CD8-positive, alpha-beta memory T cell (primary cell): Measurements from ENCODE around the gene PDE11A. TPM values are rescaled to one million over a fixed set of nuclear protein-coding genes. Genes with fewer than 3 reads are reported as not detected.

Source experiments
- CTCF ChIA-PET: fragments of 350-600 bp; sonication (Branson Sonifier 250); formaldehyde crosslinking; loops from one replicate; lab custom pipeline; 2021; ENCODE audit warnings: antibody characterized with exemption; lab: Charles Lee
- POLR2A ChIA-PET: fragments of 350-600 bp; sonication (Branson Sonifier 250); formaldehyde crosslinking; loops from one replicate; lab custom pipeline; 2021; ENCODE audit warnings: antibody characterized with exemption; lab: Charles Lee
- DNase-seq, 5 donors: peaks; one replicate each; pipeline versions ENCODE4 v3.0.0 to v3.0.0-alpha.2; 2020 to 2022; ENCODE audit warnings: mixed read lengths in 1 of 5
- H3K27ac ChIP-seq: one replicate; pipeline ENCODE4 v1.7.0; 2013; ENCODE audit warnings: low read depth, mild to moderate bottlenecking, low read length, moderate library complexity
- H3K27me3 ChIP-seq: 2 replicates; pipeline ENCODE4 v1.7.0; 2013; ENCODE audit warnings: low read length, mild to moderate bottlenecking; ENCODE audit not compliant: insufficient read depth, poor library complexity, severe bottlenecking
- H3K36me3 ChIP-seq: 2 replicates; pipeline ENCODE4 v1.7.0; 2013; ENCODE audit warnings: mild to moderate bottlenecking, low read length, moderate library complexity; ENCODE audit not compliant: insufficient read depth
- H3K4me1 ChIP-seq: 2 replicates; pipeline ENCODE4 v1.7.0; 2013; ENCODE audit warnings: mild to moderate bottlenecking, low read length, moderate library complexity; ENCODE audit not compliant: insufficient read depth
- H3K4me3 ChIP-seq: 2 replicates; pipeline ENCODE4 v1.7.0; 2013; ENCODE audit warnings: mild to moderate bottlenecking, low read length
- H3K9me3 ChIP-seq: 2 replicates; pipeline ENCODE4 v1.7.0; 2013; ENCODE audit warnings: mild to moderate bottlenecking, low read length
- H3K27ac Mint-ChIP-seq, 8 donors: one replicate each; pipeline ENCODE4 v1.8.0; 2020 to 2021; ENCODE audit warnings: mixed read lengths in 8 of 8, mild to moderate bottlenecking in 6 of 8, inconsistent platforms in 3 of 8, moderate library complexity in 3 of 8
- H3K27me3 Mint-ChIP-seq, 2 donors: one replicate each; pipeline ENCODE4 v1.8.0; 2020 to 2021; ENCODE audit warnings: mixed read lengths in 2 of 2, mild to moderate bottlenecking in 1 of 2, moderate library complexity in 1 of 2
- H3K36me3 Mint-ChIP-seq, 3 donors: one replicate each; pipeline ENCODE4 v1.8.0; 2020 to 2021; ENCODE audit warnings: mixed read lengths in 3 of 3, inconsistent platforms in 1 of 3, mild to moderate bottlenecking in 1 of 3
- H3K4me1 Mint-ChIP-seq, 3 donors: one replicate each; pipeline ENCODE4 v1.8.0; 2020 to 2021; ENCODE audit warnings: mixed read lengths in 3 of 3, inconsistent platforms in 1 of 3, mild to moderate bottlenecking in 1 of 3
- H3K4me3 Mint-ChIP-seq, 7 donors: one replicate each; pipeline ENCODE4 v1.8.0; 2020 to 2021; ENCODE audit warnings: mixed read lengths in 7 of 7, mild to moderate bottlenecking in 6 of 7, moderate library complexity in 4 of 7, inconsistent platforms in 2 of 7
- H3K9me3 Mint-ChIP-seq, 5 donors: one replicate each; pipeline ENCODE4 v1.8.0; 2020 to 2022; ENCODE audit warnings: mixed read lengths in 5 of 5, mild to moderate bottlenecking in 3 of 5, moderate library complexity in 2 of 5, inconsistent platforms in 1 of 5
- polyA plus RNA-seq: library from polyadenylated mRNA; unstranded; fragments of 300-500 nt; fragmentation: Illumina TruSeq; gene quantifications from one replicate; pipeline ENCODE4 v1.2.3, GENCODE V29; 2021
- total RNA-seq, 2 experiments: library from RNA; stranded (reverse); gene quantifications; one replicate each; pipeline ENCODE4 v1.2.3, GENCODE V29; 2021

PDE11A gene
- total and polyA plus RNA-seq, 3 experiments from 2014 or later = not detected

GRCh38 chr2:177753682-177754491 lies 318.7 kb downstream of the PDE11A start:
- H3K27ac ChIP-seq = no peak overlapping the region
- H3K27me3 ChIP-seq = no peaks in the 10 kb centered on the region
- no peaks in the 10 kb centered on the region for H3K4me1 ChIP-seq
- ChIA-PET CTCF (interaction anchor here (1.6 to 4.6 kb wide), 2 partner anchors 10 kb away, joined by 4 to 34 read pairs; no protein-coding TSS in a partner anchor), POLR2A (no interaction called here)
- H3K4me3 ChIP-seq = no peak overlapping the region
- peaks cover 20 to 43% of the 10 kb centered on the region in 2 donors for H3K27me3 Mint-ChIP-seq
- no peak overlapping the region for H3K4me3 Mint-ChIP-seq
- no peak overlapping the region for H3K27ac Mint-ChIP-seq
- H3K36me3 Mint-ChIP-seq = no peaks in the 10 kb centered on the region
- no peaks in the 10 kb centered on the region for H3K36me3 ChIP-seq
- no peaks in the 10 kb centered on the region for H3K4me1 Mint-ChIP-seq
- H3K9me3 Mint-ChIP-seq = no peaks in the 10 kb centered on the region
- H3K9me3 ChIP-seq = no peaks in the 10 kb centered on the region
- DNase-seq = peak in 1 of 5 donors; percentile 6

DNA sequence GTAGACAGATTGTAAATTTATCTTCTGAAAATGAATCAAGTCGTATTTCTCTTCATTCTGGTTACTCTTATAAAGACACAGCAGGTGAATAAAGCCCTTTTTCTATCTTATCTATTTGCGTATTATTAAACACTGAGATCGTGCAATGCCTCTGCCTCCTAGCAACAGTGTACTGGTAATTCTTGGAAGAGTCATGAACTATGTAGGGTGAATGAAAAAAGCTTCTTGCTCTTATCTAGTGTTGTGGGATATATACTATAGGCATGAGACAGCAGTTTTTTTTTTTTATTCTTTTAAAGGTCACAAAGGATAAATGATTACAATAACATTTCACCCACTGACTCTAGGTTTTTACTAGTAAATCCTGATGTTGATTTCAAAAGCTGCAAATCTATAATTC lies 324.2 kb downstream of the PDE11A start:
- Histone ChIP-seq H3K4me3 (no peak overlapping the region), H3K4me1 (no peaks in the 10 kb centered on the region), H3K27me3 (no peaks in the 10 kb centered on the region), H3K36me3 (no peaks in the 10 kb centered on the region), H3K9me3 (no peaks in the 10 kb centered on the region), H3K27ac (no peak overlapping the region)
- Mint-ChIP-seq H3K27me3 (peaks cover 4 to 25% of the 10 kb centered on the region in 2 donors), H3K4me1 (no peaks in the 10 kb centered on the region), H3K4me3 (no peak overlapping the region), H3K9me3 (no peaks in the 10 kb centered on the region), H3K27ac (no peak overlapping the region), H3K36me3 (no peaks in the 10 kb centered on the region)
- POLR2A ChIA-PET = no interaction called here
- CTCF ChIA-PET = no interaction called here
- DNase-seq = no peak

DNA sequence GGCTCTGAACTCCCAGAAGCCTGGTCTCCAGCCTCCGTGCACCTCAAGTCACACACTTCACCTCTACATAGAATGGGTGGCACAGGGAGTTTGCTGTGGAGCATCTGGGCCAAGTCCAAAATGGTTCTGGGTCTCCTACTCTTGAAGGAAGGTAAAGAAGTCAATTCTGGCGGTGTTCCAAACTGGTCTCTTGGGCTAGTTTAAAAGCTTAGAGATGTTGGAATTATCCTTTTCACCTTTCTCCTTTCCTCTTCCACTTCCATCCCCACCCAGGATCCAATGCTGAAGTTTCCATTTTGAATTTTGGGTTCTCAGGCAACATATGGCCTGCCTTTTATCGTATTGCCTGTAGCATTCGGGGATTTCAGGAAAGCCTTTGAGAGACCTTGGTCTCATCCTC lies 325.2 kb downstream of the PDE11A start:
- Histone ChIP-seq H3K4me1 (no peaks in the 10 kb centered on the region), H3K9me3 (no peaks in the 10 kb centered on the region), H3K36me3 (no peaks in the 10 kb centered on the region), H3K4me3 (no peak overlapping the region), H3K27ac (no peak overlapping the region), H3K27me3 (no peaks in the 10 kb centered on the region)
- Mint-ChIP-seq H3K27ac (no peak overlapping the region), H3K4me3 (no peak overlapping the region), H3K9me3 (no peaks in the 10 kb centered on the region), H3K36me3 (no peaks in the 10 kb centered on the region), H3K4me1 (no peaks in the 10 kb centered on the region), H3K27me3 (peaks cover 4 to 18% of the 10 kb centered on the region in 2 donors)
- CTCF ChIA-PET = no interaction called here
- POLR2A ChIA-PET = no interaction called here
- DNase-seq = no peak

DNA sequence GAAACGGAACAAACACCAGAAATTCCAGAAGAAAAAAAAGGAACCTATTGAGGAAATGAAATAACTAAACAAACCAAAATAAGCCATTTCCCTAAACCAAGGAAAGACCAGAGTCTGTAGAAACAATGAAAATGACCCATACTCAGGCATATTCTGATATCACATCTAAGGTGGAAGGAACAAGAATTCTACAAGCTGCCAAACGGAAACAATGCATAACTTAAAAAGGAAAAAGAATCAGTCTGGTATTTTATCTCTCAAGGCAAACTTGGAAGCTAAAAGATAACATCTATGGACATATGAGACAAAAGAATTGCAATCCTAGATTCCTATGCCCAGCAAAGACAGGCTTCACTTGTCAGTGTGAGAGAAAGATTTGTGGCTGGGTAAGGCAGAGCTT lies 326.2 kb downstream of the PDE11A start:
- H3K9me3 ChIP-seq = no peaks in the 10 kb centered on the region
- H3K27ac ChIP-seq = no peak overlapping the region
- H3K4me3 ChIP-seq = no peak overlapping the region
- no peaks in the 10 kb centered on the region for H3K4me1 ChIP-seq
- no peak for DNase-seq
- no peaks in the 10 kb centered on the region for H3K27me3 ChIP-seq
- Mint-ChIP-seq H3K27ac (no peak overlapping the region), H3K9me3 (no peaks in the 10 kb centered on the region), H3K4me3 (no peak overlapping the region), H3K27me3 (peaks cover 4 to 18% of the 10 kb centered on the region in 2 donors), H3K36me3 (no peaks in the 10 kb centered on the region), H3K4me1 (no peaks in the 10 kb centered on the region)
- no peaks in the 10 kb centered on the region for H3K36me3 ChIP-seq
- ChIA-PET CTCF (no interaction called here), POLR2A (no interaction called here)

GRCh38 chr2:177745531-177745930 lies 327.0 kb downstream of the PDE11A start:
- ChIA-PET CTCF (no interaction called here), POLR2A (no interaction called here)
- Histone ChIP-seq H3K4me1 (no peaks in the 10 kb centered on the region), H3K36me3 (no peaks in the 10 kb centered on the region), H3K27me3 (no peaks in the 10 kb centered on the region), H3K27ac (no peak overlapping the region), H3K9me3 (no peaks in the 10 kb centered on the region), H3K4me3 (no peak overlapping the region)
- H3K9me3 Mint-ChIP-seq = no peaks in the 10 kb centered on the region
- no peaks in the 10 kb centered on the region for H3K4me1 Mint-ChIP-seq
- H3K27me3 Mint-ChIP-seq = peaks cover 2 to 19% of the 10 kb centered on the region in 2 donors
- no peak for DNase-seq
- no peak overlapping the region for H3K4me3 Mint-ChIP-seq
- H3K27ac Mint-ChIP-seq = no peak overlapping the region
- H3K36me3 Mint-ChIP-seq = no peaks in the 10 kb centered on the region

- no peaks in the 10 kb centered on the region for H3K4me1 ChIP-seq
- H3K9me3 ChIP-seq = no peaks in the 10 kb centered on the region
- DNase-seq = no peak
- H3K27me3 ChIP-seq = no peaks in the 10 kb centered on the region
- no peaks in the 10 kb centered on the region for H3K36me3 ChIP-seq
- no peaks in the 10 kb centered on the region for H3K4me1 Mint-ChIP-seq
- no peaks in the 10 kb centered on the region for H3K9me3 Mint-ChIP-seq
- no peak overlapping the region for H3K4me3 Mint-ChIP-seq
- no peak overlapping the region for H3K27ac Mint-ChIP-seq
- ChIA-PET POLR2A (no interaction called here), CTCF (no interaction called here)
- peaks cover 4 to 27% of the 10 kb centered on the region in 2 donors for H3K27me3 Mint-ChIP-seq
- no peak overlapping the region for H3K4me3 ChIP-seq
- H3K27ac ChIP-seq = no peak overlapping the region
- H3K36me3 Mint-ChIP-seq = no peaks in the 10 kb centered on the region
Observed at GRCh38 chr2:177742851-177743250, 329.7 kb downstream of the PDE11A start.

DNA sequence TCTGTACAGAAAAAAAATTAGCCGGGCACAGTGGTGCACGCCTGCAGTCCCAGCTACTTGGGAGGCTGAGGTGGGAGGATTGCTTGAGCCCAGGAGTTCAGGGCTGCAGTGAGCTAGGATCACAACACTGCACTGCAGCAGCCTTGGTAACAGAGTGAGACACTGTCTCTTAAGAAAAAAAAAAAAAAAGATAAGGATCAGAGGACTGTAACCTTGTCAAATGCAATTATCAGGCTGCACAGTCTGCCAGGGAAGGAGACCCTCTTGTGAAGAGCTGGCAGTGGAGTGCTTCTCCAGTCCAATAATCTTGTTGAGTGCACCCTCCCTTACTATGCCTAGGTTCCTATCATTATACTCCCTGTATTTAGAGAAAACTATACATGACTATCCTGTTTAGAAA lies 330.7 kb downstream of the PDE11A start:
- ChIA-PET CTCF (no interaction called here), POLR2A (no interaction called here)
- Mint-ChIP-seq H3K36me3 (no peaks in the 10 kb centered on the region), H3K27me3 (peaks cover 4 to 22% of the 10 kb centered on the region in 2 donors), H3K4me1 (no peaks in the 10 kb centered on the region), H3K9me3 (no peaks in the 10 kb centered on the region), H3K4me3 (no peak overlapping the region), H3K27ac (no peak overlapping the region)
- Histone ChIP-seq H3K36me3 (no peaks in the 10 kb centered on the region), H3K9me3 (no peaks in the 10 kb centered on the region), H3K4me3 (no peak overlapping the region), H3K27ac (no peak overlapping the region), H3K27me3 (no peaks in the 10 kb centered on the region), H3K4me1 (no peaks in the 10 kb centered on the region)
- DNase-seq = no peak

GRCh38 chr2:177740700-177741099 lies 331.9 kb downstream of the PDE11A start:
- no peaks in the 10 kb centered on the region for H3K4me1 Mint-ChIP-seq
- H3K4me3 Mint-ChIP-seq = no peak overlapping the region
- H3K27me3 Mint-ChIP-seq = peaks cover 4 to 16% of the 10 kb centered on the region in 2 donors
- ChIA-PET POLR2A (no interaction called here), CTCF (interaction anchor here (0.9 kb wide), 1 partner anchor 23 kb away, joined by 3 read pairs; no protein-coding TSS in a partner anchor)
- Histone ChIP-seq H3K4me3 (no peak overlapping the region), H3K27me3 (no peaks in the 10 kb centered on the region), H3K36me3 (no peaks in the 10 kb centered on the region), H3K4me1 (no peaks in the 10 kb centered on the region), H3K27ac (no peak overlapping the region), H3K9me3 (no peaks in the 10 kb centered on the region)
- H3K9me3 Mint-ChIP-seq = no peaks in the 10 kb centered on the region
- H3K36me3 Mint-ChIP-seq = no peaks in the 10 kb centered on the region
- H3K27ac Mint-ChIP-seq = no peak overlapping the region
- DNase-seq = no peak
